ES-I3 (cell line): ENCODE results near the gene LRRC57.

Experiments
- H3K36me3 ChIP-seq: 2 replicates; pipeline ENCODE4 v1.6.1; 2013; ENCODE audit warnings: mild to moderate bottlenecking, low read length, control low read depth, moderate library complexity; ENCODE audit not compliant: insufficient read depth
- H3K4me1 ChIP-seq: 2 replicates; pipeline ENCODE4 v1.6.1; 2013; ENCODE audit warnings: mild to moderate bottlenecking, control low read depth, low read length; ENCODE audit not compliant: insufficient read depth
- H3K9ac ChIP-seq: 2 replicates; pipeline ENCODE4 v1.6.1; 2013; ENCODE audit warnings: low read depth, mild to moderate bottlenecking, low read length, moderate library complexity
- H3K9me3 ChIP-seq: 2 replicates; pipeline ENCODE4 v1.6.1; 2013; ENCODE audit warnings: mild to moderate bottlenecking, low read length, moderate library complexity; ENCODE audit not compliant: control insufficient read depth, insufficient read depth

LRRC57 gene

GRCh38 chr15:42511007-42511391 lies 37.6 kb downstream of the LRRC57 start:
- H3K9me3 ChIP-seq, result no peaks in the 10 kb centered on the region
- H3K4me1 ChIP-seq, result no peaks in the 10 kb centered on the region
- H3K36me3 ChIP-seq, result no peaks in the 10 kb centered on the region; the same call in 1 of the 2 replicates
- no peak overlapping the region for H3K9ac ChIP-seq

GRCh38 chr15:42510258-42511006 lies 38.2 kb downstream of the LRRC57 start:
- no peaks in the 10 kb centered on the region for H3K9me3 ChIP-seq
- no peaks in the 10 kb centered on the region; the same call in 1 of the 2 replicates for H3K36me3 ChIP-seq
- no peaks in the 10 kb centered on the region for H3K4me1 ChIP-seq
- no peak overlapping the region for H3K9ac ChIP-seq

- Histone ChIP-seq H3K9me3 (no peaks in the 10 kb centered on the region), H3K36me3 (no peaks in the 10 kb centered on the region), H3K9ac (no peak overlapping the region), H3K4me1 (0 out of 2 replicates have a peak, but pooled peaks cover 8% of the 10 kb centered on the region)
Measured at GRCh38 chr15:42508263-42508690, 40.3 kb downstream of the LRRC57 start.

GRCh38 chr15:42507514-42507913 lies 41.1 kb downstream of the LRRC57 start:
- Histone ChIP-seq H3K9ac (no peak overlapping the region), H3K36me3 (no peaks in the 10 kb centered on the region), H3K4me1 (0 out of 2 replicates have a peak, but pooled peaks cover 8% of the 10 kb centered on the region), H3K9me3 (no peaks in the 10 kb centered on the region)

- no peak overlapping the region for H3K9ac ChIP-seq
- no peaks in the 10 kb centered on the region for H3K9me3 ChIP-seq
- peaks cover 14% of the 10 kb centered on the region; the same call in 1 of the 2 replicates for H3K4me1 ChIP-seq
- H3K36me3 ChIP-seq, result no peaks in the 10 kb centered on the region
Measured at GRCh38 chr15:42504631-42505030, 44.0 kb downstream of the LRRC57 start.

DNA sequence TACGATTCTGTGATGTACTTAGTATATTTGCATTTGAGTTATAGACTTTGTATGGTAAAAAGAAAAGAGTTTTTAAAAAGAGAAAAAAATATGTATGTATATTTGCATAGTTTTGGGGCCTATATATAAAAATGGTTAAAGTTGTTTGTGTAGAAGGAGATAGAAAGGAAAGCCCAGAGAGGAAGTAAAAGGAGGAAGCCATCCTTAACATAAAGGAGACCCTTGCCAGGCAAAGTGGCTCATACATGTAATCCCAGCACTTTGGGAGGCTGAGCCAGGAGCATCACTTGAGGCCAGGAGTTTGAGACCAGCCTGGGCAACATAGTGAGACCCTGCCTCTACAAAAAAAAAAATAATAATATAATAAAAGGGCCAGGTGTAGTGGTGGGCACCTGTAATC lies 44.8 kb downstream of the LRRC57 start:
- H3K9me3 ChIP-seq, result no peaks in the 10 kb centered on the region
- H3K4me1 ChIP-seq, result peaks cover 15% of the 10 kb centered on the region; the same call in 1 of the 2 replicates
- H3K36me3 ChIP-seq, result no peaks in the 10 kb centered on the region
- H3K9ac ChIP-seq, result no peak overlapping the region

GRCh38 chr15:42502477-42502876 lies 46.1 kb downstream of the LRRC57 start:
- no peaks in the 10 kb centered on the region for H3K9me3 ChIP-seq
- H3K9ac ChIP-seq, result no peak overlapping the region
- H3K4me1 ChIP-seq, result peaks cover 15% of the 10 kb centered on the region; the same call in 1 of the 2 replicates
- no peaks in the 10 kb centered on the region for H3K36me3 ChIP-seq

DNA sequence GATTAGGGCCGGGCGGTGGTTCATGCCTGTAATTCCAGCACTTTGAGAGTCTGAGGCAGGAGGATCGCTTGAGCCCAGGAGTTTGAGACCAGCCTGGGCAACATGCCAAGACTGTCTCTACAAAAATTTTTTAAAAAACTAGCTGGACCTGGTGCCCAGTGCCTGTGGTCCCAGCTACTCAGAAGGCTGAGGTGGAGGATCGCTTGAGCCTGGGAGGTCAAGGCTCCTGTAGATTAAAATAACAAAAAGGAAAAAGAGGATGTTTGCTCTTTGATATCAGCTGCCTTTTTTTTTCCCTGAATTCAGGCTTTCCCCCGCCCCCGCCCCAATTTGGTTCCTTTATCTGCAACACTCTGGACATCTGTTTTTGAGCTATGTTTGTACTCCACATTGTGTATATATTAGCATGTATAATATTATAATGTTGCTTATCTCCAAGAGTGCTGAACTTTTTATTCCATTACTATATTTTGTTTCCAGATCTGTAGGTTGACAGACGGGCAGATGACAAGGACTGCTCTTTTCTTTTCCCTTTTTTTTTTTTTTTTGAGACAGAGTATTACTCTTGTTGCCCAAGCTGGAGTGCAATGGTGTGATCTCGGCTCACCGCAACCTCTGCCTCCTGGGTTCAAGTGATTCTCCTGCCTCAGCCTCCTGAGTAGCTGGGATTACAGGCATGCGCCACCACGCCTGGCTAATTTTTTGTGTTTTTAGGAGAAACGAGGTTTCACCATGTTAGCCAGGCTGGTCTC lies 48.6 kb downstream of the LRRC57 start:
- H3K9ac ChIP-seq, result no peak overlapping the region
- no peaks in the 10 kb centered on the region for H3K36me3 ChIP-seq
- peaks cover 15% of the 10 kb centered on the region; the same call in 1 of the 2 replicates for H3K4me1 ChIP-seq
- H3K9me3 ChIP-seq, result no peaks in the 10 kb centered on the region

DNA sequence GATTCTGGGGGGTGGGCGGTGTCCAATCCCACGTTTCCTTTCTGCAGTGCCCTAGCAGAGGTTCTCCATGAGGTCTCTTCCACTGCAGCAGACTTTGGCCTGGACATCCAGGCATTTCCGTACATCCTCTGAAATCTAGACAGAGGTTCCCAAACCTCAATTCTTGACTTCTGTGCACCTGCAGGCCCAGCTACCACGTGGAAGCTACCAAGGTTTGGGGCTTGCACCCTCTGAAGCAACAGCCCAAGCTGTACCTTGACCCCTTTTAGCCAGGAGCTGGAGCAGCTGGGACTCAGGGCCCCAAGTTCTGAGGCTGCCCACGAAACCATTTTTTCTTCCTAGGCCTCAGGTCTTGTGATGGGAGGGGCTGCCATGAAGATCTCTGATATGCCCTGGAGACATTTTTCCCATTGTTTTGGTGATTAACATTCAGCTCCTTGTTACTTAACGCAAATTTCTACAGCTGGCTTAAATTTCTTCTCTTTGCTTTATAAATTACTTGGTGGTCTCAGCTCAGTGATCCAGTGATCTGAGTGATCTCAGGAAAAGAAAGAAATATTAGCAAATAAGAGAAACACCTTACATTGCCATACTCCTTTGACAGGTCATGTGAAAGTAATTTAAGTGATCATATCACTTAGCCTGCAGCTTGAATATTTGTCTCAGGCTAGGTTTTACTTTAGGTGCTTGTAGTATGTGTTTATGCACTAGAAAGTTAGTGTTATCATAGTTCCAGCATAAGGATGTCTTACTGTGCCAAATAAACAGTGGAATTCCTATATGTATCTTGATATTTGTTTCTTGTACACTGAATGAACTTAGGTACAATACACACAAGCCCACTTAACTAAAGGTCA lies 50.2 kb downstream of the LRRC57 start:
- no peaks in the 10 kb centered on the region for H3K36me3 ChIP-seq
- no peak overlapping the region for H3K9ac ChIP-seq
- peaks cover 8% of the 10 kb centered on the region; the same call in 1 of the 2 replicates for H3K4me1 ChIP-seq
- no peaks in the 10 kb centered on the region for H3K9me3 ChIP-seq

- Histone ChIP-seq H3K36me3 (no peaks in the 10 kb centered on the region), H3K9ac (peak within 1 kb of the TSS; percentile 79), H3K9me3 (no peaks in the 10 kb centered on the region), H3K4me1 (peaks cover 8% of the 10 kb centered on the region; the same call in 1 of the 2 replicates)
Measured at GRCh38 chr15:42495361-42496212, 53.0 kb downstream of the LRRC57 start, which contains the start of gene SNAP23. TSS of gene SNAP23 (plus strand) at chr15:42495634. CDS start at chr15:42511847, 16,213 bp downstream.

DNA sequence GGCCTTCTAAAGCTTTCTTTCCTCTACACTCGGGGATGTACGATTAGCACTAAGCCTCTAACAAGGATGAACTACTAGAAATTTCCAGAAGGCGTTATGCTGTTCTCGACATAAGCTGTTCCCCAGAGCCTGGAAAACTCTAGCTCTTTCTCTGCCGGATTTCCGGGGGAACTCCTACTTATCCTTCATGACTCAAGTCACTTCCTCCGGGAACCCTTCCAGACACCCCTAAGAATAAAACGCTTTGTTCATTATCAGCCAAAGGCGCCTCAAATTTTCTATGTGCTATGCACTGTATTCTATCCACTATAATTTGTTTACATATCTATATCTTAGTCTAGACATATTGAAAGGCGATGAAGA lies 53.6 kb downstream of the LRRC57 start:
- H3K9ac ChIP-seq, result peak overlapping the region; percentile 79
- H3K36me3 ChIP-seq, result no peaks in the 10 kb centered on the region
- peaks cover 5% of the 10 kb centered on the region; the same call in 1 of the 2 replicates for H3K4me1 ChIP-seq
- H3K9me3 ChIP-seq, result no peaks in the 10 kb centered on the region

DNA sequence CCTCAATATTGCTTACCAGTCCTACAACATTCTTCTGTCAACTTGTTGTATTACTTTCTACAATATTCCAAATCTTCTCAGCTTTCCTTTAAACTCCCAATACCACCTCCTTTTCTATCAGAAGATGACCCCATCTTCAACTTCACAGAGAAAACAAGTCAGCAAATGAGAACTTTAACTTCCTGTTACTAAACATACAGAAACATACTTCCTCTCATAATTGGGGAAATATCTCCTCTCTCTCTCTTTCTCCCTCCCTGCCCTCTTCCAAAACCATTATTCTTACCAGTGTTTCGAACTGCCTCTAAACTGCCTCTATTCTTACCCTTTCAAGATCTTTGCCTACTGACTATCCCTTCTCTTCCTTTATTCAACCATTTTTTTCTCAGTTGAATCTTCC lies 54.9 kb downstream of the LRRC57 start:
- no peaks in the 10 kb centered on the region for H3K9me3 ChIP-seq
- H3K36me3 ChIP-seq, result no peaks in the 10 kb centered on the region
- H3K9ac ChIP-seq, result no peak overlapping the region
- no peaks in the 10 kb centered on the region for H3K4me1 ChIP-seq

- H3K9ac ChIP-seq, result peak overlapping the region; percentile 92
- no peaks in the 10 kb centered on the region for H3K4me1 ChIP-seq
- no peaks in the 10 kb centered on the region for H3K9me3 ChIP-seq
- no peaks in the 10 kb centered on the region for H3K36me3 ChIP-seq
Measured at GRCh38 chr15:42491539-42492225, 56.9 kb downstream of the LRRC57 start.
